MM.1S (cell line): Measurements from ENCODE around the gene IL19.

Experiments
- EZH2 ChIP-seq: fragments of 300-600 bp; sonication (generic); optimal IDR thresholded peaks from 2 replicates; pipeline ENCODE3; 2017; ENCODE audit warnings: low read depth, mild to moderate bottlenecking, antibody characterized with exemption, low read length, mixed read lengths
- TF ChIP-seq, protein P1 (sequence below): fragments of 300-600 bp; sonication (generic); IDR thresholded peaks from 2 replicates; pipeline ENCODE4 v1.5.1; 2016; ENCODE audit warnings: antibody characterized with exemption, low read length, mixed read lengths

DNA sequence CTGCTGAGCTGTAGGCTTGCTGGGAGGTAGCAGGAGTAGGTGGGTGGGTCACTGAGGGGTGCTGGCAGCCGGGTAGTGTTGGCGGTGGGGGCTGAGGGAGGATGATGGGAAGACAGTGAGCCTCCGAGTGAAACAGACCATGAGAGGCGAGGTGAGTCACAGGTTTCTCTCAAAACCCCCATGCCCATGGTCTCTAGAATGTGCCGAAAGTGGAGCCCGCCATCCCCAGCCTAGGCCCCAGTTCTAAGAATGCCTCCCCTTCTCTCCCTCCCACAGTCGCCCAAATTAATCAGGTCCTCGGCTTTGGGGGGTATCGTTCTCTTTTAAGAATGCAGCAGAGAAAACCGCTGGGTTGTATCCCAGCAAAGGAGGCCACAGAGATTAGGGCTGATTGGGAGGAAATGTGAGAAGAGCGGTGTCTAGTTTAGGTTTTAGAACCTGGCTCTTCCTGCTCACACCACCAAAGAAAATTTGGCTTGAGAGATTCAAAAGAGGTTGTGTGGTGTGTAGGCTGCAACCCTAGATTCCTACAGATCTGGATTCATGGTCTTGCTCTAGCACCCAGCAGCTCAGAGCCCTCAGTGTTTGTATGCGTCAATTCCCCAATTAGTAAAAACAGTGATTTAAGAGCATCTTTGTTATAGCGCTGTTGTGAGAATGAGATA, 27.7 kb upstream of the IL19 start:
- TF ChIP-seq EZH2, result no peak
- TF ChIP-seq, protein P1, sequence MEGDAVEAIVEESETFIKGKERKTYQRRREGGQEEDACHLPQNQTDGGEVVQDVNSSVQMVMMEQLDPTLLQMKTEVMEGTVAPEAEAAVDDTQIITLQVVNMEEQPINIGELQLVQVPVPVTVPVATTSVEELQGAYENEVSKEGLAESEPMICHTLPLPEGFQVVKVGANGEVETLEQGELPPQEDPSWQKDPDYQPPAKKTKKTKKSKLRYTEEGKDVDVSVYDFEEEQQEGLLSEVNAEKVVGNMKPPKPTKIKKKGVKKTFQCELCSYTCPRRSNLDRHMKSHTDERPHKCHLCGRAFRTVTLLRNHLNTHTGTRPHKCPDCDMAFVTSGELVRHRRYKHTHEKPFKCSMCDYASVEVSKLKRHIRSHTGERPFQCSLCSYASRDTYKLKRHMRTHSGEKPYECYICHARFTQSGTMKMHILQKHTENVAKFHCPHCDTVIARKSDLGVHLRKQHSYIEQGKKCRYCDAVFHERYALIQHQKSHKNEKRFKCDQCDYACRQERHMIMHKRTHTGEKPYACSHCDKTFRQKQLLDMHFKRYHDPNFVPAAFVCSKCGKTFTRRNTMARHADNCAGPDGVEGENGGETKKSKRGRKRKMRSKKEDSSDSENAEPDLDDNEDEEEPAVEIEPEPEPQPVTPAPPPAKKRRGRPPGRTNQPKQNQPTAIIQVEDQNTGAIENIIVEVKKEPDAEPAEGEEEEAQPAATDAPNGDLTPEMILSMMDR, result no peak
